Naive thymus-derived CD4-positive, alpha-beta T cell (primary cell): ENCODE results near the gene KLK1. TPM values are rescaled to one million over a fixed set of nuclear protein-coding genes. Genes with fewer than 3 reads are reported as not detected.

Experiments
- ATAC-seq: fragments of 150-1000 bp; cut with Tn5 transposase; 2 replicates; pipeline ENCODE4 v1.10.0; 2021; ENCODE audit warnings: mild to moderate bottlenecking, moderate library complexity
- CTCF ChIA-PET: fragments of 350-600 bp; sonication (Branson Sonifier 250); formaldehyde crosslinking; loops from one replicate; lab custom pipeline; 2021; ENCODE audit warnings: antibody characterized with exemption; lab: Charles Lee
- POLR2A ChIA-PET: fragments of 350-600 bp; sonication (Branson Sonifier 250); formaldehyde crosslinking; loops from one replicate; lab custom pipeline; 2021; ENCODE audit warnings: antibody characterized with exemption, inconsistent platforms; lab: Charles Lee
- DNase-seq, 9 donors: peaks; one replicate each; pipeline versions ENCODE4 v3.0.0 to v3.0.0-alpha.2; 2020 to 2022; ENCODE audit warnings: mixed read lengths in 1 of 9
- H3K27ac ChIP-seq: one replicate; pipeline ENCODE4 v1.7.0; 2013; ENCODE audit warnings: mild to moderate bottlenecking, low read depth, low read length, moderate library complexity
- H3K27me3 ChIP-seq, 2 donors: one replicate each; pipeline ENCODE4 v1.7.0; 2013; ENCODE audit warnings: low read length in 2 of 2, mild to moderate bottlenecking in 2 of 2, moderate library complexity in 2 of 2; ENCODE audit not compliant: control insufficient read depth in 2 of 2, insufficient read depth in 2 of 2
- H3K36me3 ChIP-seq, 3 experiments: 1 replicate in 2 of 3; 2 replicates in 1 of 3; pipeline ENCODE4 v1.7.0; 2013; ENCODE audit warnings: low read length in 3 of 3, mild to moderate bottlenecking in 3 of 3, moderate library complexity in 1 of 3; ENCODE audit not compliant: insufficient read depth in 3 of 3, control insufficient read depth in 2 of 3
- H3K4me1 ChIP-seq, 2 donors: one replicate each; pipeline ENCODE4 v1.7.0; 2013; ENCODE audit warnings: low read length in 2 of 2, mild to moderate bottlenecking in 2 of 2, moderate library complexity in 1 of 2; ENCODE audit not compliant: control insufficient read depth in 2 of 2, insufficient read depth in 2 of 2
- H3K4me3 ChIP-seq: 2 replicates; pipeline ENCODE4 v1.7.0; 2013; ENCODE audit warnings: mild to moderate bottlenecking, low read length
- H3K9me3 ChIP-seq, 3 experiments: 1 replicate in 2 of 3; 2 replicates in 1 of 3; pipeline ENCODE4 v1.7.0; 2013; ENCODE audit warnings: low read length in 3 of 3; ENCODE audit not compliant: control insufficient read depth in 2 of 3
- H3K27ac Mint-ChIP-seq, 9 donors: one replicate each; pipeline ENCODE4 v1.8.0; 2020 to 2022; ENCODE audit warnings: mixed read lengths in 9 of 9, mild to moderate bottlenecking in 8 of 9, moderate library complexity in 5 of 9, inconsistent platforms in 2 of 9
- H3K27me3 Mint-ChIP-seq, 5 donors: one replicate each; pipeline ENCODE4 v1.8.0; 2021 to 2022; ENCODE audit warnings: mixed read lengths in 5 of 5, mild to moderate bottlenecking in 1 of 5
- H3K36me3 Mint-ChIP-seq, 5 donors: one replicate each; pipeline ENCODE4 v1.8.0; 2020 to 2022; ENCODE audit warnings: mixed read lengths in 5 of 5, mild to moderate bottlenecking in 3 of 5, inconsistent platforms in 1 of 5
- H3K4me1 Mint-ChIP-seq, 7 donors: one replicate each; pipeline ENCODE4 v1.8.0; 2020 to 2022; ENCODE audit warnings: mixed read lengths in 7 of 7, mild to moderate bottlenecking in 3 of 7, inconsistent platforms in 1 of 7
- H3K4me3 Mint-ChIP-seq, 10 donors: one replicate each; pipeline ENCODE4 v1.8.0; 2020 to 2022; ENCODE audit warnings: mild to moderate bottlenecking in 10 of 10, mixed read lengths in 10 of 10, moderate library complexity in 6 of 10, inconsistent platforms in 2 of 10
- H3K9me3 Mint-ChIP-seq, 11 donors: one replicate each; pipeline ENCODE4 v1.8.0; 2020 to 2022; ENCODE audit warnings: mixed read lengths in 11 of 11, mild to moderate bottlenecking in 4 of 11, inconsistent platforms in 1 of 11, moderate library complexity in 1 of 11
- intact Hi-C, 2 donors: fragments of 100-400 bp; cut with micrococcal nuclease; formaldehyde crosslinking; loops; one replicate each; pipeline ENCODE4 v1.15.1; 2023
- polyA plus RNA-seq, 2 donors: library from polyadenylated mRNA; unstranded; fragments of 300-500 nt; fragmentation: Illumina TruSeq; gene quantifications; one replicate each; pipeline ENCODE4 v1.2.3, GENCODE V29; 2021
- total RNA-seq, 6 experiments: library from RNA in 5 of 6; stranded (reverse) in 5 of 6; gene quantifications; 1 replicate in 5 of 6; 2 replicates in 1 of 6; pipeline ENCODE4 v1.2.3 and lab custom pipeline; 2021 to 2026

Gene KLK1
- 1 to 10 TPM in 1 of 5 experiments, not detected in 4; 1.3 TPM for total RNA-seq
- polyA plus RNA-seq, result not detected
- not detected for total RNA-seq (lab: John Stamatoyannopoulos, UW)

GRCh38 chr19:50823389-50824042, at the start of gene KLK1:
Gene KLK1, minus strand, starts transcription at chr19:50823787. Its CDS starts 39 bp downstream, at chr19:50823748.
- H3K27ac Mint-ChIP-seq, result no peak within 1 kb of the TSS
- Histone ChIP-seq H3K9me3 (no peaks in the 10 kb centered on the region), H3K36me3 (no peaks in the 10 kb centered on the region), H3K27ac (no peak within 1 kb of the TSS), H3K4me3 (no peak within 1 kb of the TSS), H3K27me3 (peaks cover 0 to 10% of the 10 kb centered on the region in 2 donors), H3K4me1 (no peaks in the 10 kb centered on the region)
- no peak for DNase-seq
- no peaks in the 10 kb centered on the region for H3K9me3 Mint-ChIP-seq
- no peak for ATAC-seq
- H3K27me3 Mint-ChIP-seq, result peaks cover 47 to 73% (median 65%) of the 10 kb centered on the region in 5 donors
- ChIA-PET CTCF (no interaction called here), POLR2A (no interaction called here)
- no peak within 1 kb of the TSS for H3K4me3 Mint-ChIP-seq
- intact Hi-C loops, result no loop called here
- H3K36me3 Mint-ChIP-seq, result peaks cover 0 to 7% (median 0%) of the 10 kb centered on the region in 5 donors
- H3K4me1 Mint-ChIP-seq, result peaks cover 18 to 27% (median 25%) of the 10 kb centered on the region in 7 donors

GRCh38 chr19:50873056-50873455, 49.5 kb upstream of the KLK1 start, which contains the start of gene KLK2:
Gene KLK2, plus strand, starts transcription at chr19:50873439. Its CDS starts 35 bp downstream, at chr19:50873474.
- POLR2A ChIA-PET, result no interaction called here
- Mint-ChIP-seq H3K36me3 (peaks cover 0 to 4% (median 0%) of the 10 kb centered on the region in 5 donors), H3K27ac (no peak within 1 kb of the TSS), H3K4me1 (peaks cover 0 to 2% (median 0%) of the 10 kb centered on the region in 7 donors), H3K9me3 (peaks cover 0 to 3% (median 0%) of the 10 kb centered on the region in 11 donors), H3K4me3 (no peak within 1 kb of the TSS), H3K27me3 (peaks cover 0 to 36% (median 27%) of the 10 kb centered on the region in 5 donors)
- no peak within 1 kb of the TSS for H3K4me3 ChIP-seq
- ATAC-seq (no peak), DNase-seq (no peak)
- CTCF ChIA-PET, result no interaction called here
- H3K9me3 ChIP-seq, result no peaks in the 10 kb centered on the region
- intact Hi-C loops, result no loop called here
- no peaks in the 10 kb centered on the region for H3K36me3 ChIP-seq
- H3K4me1 ChIP-seq, result no peaks in the 10 kb centered on the region
- H3K27me3 ChIP-seq, result no peaks in the 10 kb centered on the region
- H3K27ac ChIP-seq, result no peak within 1 kb of the TSS

GRCh38 chr19:50870417-50871089, 47.0 kb upstream of the KLK1 start:
- no peaks in the 10 kb centered on the region for H3K27me3 ChIP-seq
- no peak overlapping the region for H3K27ac Mint-ChIP-seq
- H3K27me3 Mint-ChIP-seq, result peaks cover 9 to 52% (median 34%) of the 10 kb centered on the region in 5 donors
- H3K9me3 ChIP-seq, result no peaks in the 10 kb centered on the region
- no peaks in the 10 kb centered on the region for H3K4me1 ChIP-seq
- H3K9me3 Mint-ChIP-seq, result peaks cover 0 to 3% (median 0%) of the 10 kb centered on the region in 11 donors
- CTCF ChIA-PET, result no interaction called here
- DNase-seq (no peak), ATAC-seq (no peak)
- intact Hi-C loops, result no loop called here
- POLR2A ChIA-PET, result no interaction called here
- no peaks in the 10 kb centered on the region for H3K36me3 ChIP-seq
- H3K4me3 ChIP-seq, result no peak overlapping the region
- no peak overlapping the region for H3K4me3 Mint-ChIP-seq
- H3K27ac ChIP-seq, result no peak overlapping the region
- H3K4me1 Mint-ChIP-seq, result no peaks in the 10 kb centered on the region
- peaks cover 0 to 4% (median 0%) of the 10 kb centered on the region in 5 donors for H3K36me3 Mint-ChIP-seq

- Mint-ChIP-seq H3K36me3 (peaks cover 0 to 4% (median 0%) of the 10 kb centered on the region in 5 donors), H3K27me3 (peaks cover 14 to 62% (median 39%) of the 10 kb centered on the region in 5 donors), H3K27ac (no peak overlapping the region), H3K4me3 (no peak overlapping the region), H3K4me1 (no peaks in the 10 kb centered on the region), H3K9me3 (peaks cover 0 to 3% (median 0%) of the 10 kb centered on the region in 11 donors)
- Histone ChIP-seq H3K4me1 (no peaks in the 10 kb centered on the region), H3K9me3 (no peaks in the 10 kb centered on the region), H3K4me3 (no peak overlapping the region), H3K36me3 (no peaks in the 10 kb centered on the region), H3K27ac (no peak overlapping the region), H3K27me3 (no peaks in the 10 kb centered on the region)
- ChIA-PET CTCF (no interaction called here), POLR2A (no interaction called here)
- intact Hi-C loops, result no loop called here
- DNase-seq (no peak), ATAC-seq (no peak)
These were observed 45.9 kb upstream of the KLK1 start for GRCh38 chr19:50869479-50869878.

DNA sequence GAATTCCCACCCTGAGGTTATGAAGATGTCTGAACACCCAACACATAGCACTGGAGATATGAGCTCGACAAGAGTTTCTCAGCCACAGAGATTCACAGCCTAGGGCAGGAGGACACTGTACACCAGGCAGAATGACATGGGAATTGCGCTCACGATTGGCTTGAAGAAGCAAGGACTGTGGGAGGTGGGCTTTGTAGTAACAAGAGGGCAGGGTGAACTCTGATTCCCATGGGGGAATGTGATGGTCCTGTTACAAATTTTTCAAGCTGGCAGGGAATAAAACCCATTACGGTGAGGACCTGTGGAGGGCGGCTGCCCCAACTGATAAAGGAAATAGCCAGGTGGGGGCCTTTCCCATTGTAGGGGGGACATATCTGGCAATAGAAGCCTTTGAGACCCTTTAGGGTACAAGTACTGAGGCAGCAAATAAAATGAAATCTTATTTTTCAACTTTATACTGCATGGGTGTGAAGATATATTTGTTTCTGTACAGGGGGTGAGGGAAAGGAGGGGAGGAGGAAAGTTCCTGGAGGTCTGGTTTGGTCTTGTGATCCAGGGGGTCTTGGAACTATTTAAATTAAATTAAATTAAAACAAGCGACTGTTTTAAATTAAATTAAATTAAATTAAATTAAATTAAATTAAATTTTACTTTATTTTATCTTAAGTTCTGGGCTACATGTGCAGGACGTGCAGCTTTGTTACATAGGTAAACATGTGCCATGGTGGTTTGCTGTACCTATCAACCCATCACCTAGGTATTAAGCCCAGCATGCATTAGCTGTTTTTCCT, 38.1 kb upstream of the KLK1 start:
- Mint-ChIP-seq H3K36me3 (peaks cover 0 to 8% (median 0%) of the 10 kb centered on the region in 5 donors), H3K4me1 (peaks cover 0 to 8% (median 0%) of the 10 kb centered on the region in 7 donors), H3K4me3 (no peak overlapping the region), H3K27ac (no peak overlapping the region), H3K27me3 (peaks cover 18 to 73% (median 54%) of the 10 kb centered on the region in 5 donors), H3K9me3 (peaks cover 0 to 21% (median 3%) of the 10 kb centered on the region in 11 donors)
- no peak overlapping the region for H3K27ac ChIP-seq
- H3K27me3 ChIP-seq, result peaks cover 0 to 4% of the 10 kb centered on the region in 2 donors
- H3K36me3 ChIP-seq, result no peaks in the 10 kb centered on the region
- H3K4me3 ChIP-seq, result no peak overlapping the region
- intact Hi-C loops, result no loop called here
- CTCF ChIA-PET, result no interaction called here
- POLR2A ChIA-PET, result no interaction called here
- no peaks in the 10 kb centered on the region for H3K9me3 ChIP-seq
- no peak for ATAC-seq
- DNase-seq, result no peak
- no peaks in the 10 kb centered on the region for H3K4me1 ChIP-seq

- POLR2A ChIA-PET, result no interaction called here
- Mint-ChIP-seq H3K4me1 (peaks cover 0 to 8% (median 0%) of the 10 kb centered on the region in 7 donors), H3K36me3 (peaks cover 0 to 8% (median 0%) of the 10 kb centered on the region in 5 donors), H3K27me3 (peaks cover 12 to 73% (median 54%) of the 10 kb centered on the region in 5 donors), H3K4me3 (no peak overlapping the region), H3K9me3 (peaks cover 0 to 21% (median 3%) of the 10 kb centered on the region in 11 donors), H3K27ac (no peak overlapping the region)
- intact Hi-C loops, result no loop called here
- H3K27ac ChIP-seq, result no peak overlapping the region
- ATAC-seq (no peak), DNase-seq (no peak)
- H3K27me3 ChIP-seq, result peaks cover 0 to 4% of the 10 kb centered on the region in 2 donors
- H3K4me1 ChIP-seq, result no peaks in the 10 kb centered on the region
- CTCF ChIA-PET, result no interaction called here
- H3K36me3 ChIP-seq, result no peaks in the 10 kb centered on the region
- no peaks in the 10 kb centered on the region for H3K9me3 ChIP-seq
- H3K4me3 ChIP-seq, result no peak overlapping the region
These were observed 37.4 kb upstream of the KLK1 start for GRCh38 chr19:50861010-50861409.
